ENCODE data around the gene RTN4RL2. TPM values are rescaled to one million over a fixed set of nuclear protein-coding genes. Genes with fewer than 3 reads are reported as not detected.

Gene RTN4RL2
- total and polyA plus RNA-seq, 9 of the 15 experiments (the other 6 are each of a cell fraction or from before 2014, with no cell fraction given), result 0.06 to 1.9 (median 0.34) TPM; not detected in 4

DNA sequence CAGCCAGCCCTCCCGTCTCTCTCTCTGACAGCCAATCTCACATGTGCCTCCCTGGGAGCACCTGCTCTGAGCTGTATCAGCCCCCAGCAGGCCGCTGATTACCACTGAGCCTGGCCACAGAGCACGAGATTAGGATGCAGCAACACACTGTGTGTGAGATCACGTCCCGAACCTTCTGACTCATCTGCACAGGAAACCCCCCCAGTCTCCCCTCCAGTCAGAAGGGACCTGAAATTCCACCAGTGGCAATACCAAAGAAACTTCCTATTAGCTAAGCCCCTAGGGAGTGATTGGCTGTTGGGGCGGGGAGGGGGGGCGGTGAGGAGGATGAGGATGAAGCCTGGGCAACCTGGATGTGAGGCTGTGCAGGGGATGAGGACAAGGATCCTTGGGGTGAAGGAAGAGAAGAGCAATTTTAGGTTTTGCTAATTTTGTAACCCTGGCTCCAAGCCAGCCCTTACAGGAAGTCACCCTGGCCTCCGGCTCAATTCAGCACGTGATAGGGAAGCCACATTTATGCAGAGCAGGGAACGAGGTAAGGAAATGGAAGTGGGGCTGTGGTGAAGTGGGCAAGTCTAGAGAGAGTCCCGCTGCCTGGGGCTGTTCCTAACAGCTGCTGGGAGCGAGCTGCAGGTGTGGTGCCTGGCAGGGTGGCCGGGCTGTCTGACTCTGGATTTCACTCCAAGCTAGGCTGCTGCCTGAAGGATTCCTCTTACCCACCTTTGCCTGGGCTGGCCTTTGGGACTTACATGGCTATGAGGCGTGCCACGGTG is 35.4 kb upstream of the RTN4RL2 start (continued):
- TF ChIP-seq, protein P1, sequence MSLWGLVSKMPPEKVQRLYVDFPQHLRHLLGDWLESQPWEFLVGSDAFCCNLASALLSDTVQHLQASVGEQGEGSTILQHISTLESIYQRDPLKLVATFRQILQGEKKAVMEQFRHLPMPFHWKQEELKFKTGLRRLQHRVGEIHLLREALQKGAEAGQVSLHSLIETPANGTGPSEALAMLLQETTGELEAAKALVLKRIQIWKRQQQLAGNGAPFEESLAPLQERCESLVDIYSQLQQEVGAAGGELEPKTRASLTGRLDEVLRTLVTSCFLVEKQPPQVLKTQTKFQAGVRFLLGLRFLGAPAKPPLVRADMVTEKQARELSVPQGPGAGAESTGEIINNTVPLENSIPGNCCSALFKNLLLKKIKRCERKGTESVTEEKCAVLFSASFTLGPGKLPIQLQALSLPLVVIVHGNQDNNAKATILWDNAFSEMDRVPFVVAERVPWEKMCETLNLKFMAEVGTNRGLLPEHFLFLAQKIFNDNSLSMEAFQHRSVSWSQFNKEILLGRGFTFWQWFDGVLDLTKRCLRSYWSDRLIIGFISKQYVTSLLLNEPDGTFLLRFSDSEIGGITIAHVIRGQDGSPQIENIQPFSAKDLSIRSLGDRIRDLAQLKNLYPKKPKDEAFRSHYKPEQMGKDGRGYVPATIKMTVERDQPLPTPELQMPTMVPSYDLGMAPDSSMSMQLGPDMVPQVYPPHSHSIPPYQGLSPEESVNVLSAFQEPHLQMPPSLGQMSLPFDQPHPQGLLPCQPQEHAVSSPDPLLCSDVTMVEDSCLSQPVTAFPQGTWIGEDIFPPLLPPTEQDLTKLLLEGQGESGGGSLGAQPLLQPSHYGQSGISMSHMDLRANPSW (CRISPR knock-in tag; IDR thresholded peaks at IDR 0.05), result no peak; the same call in 1 of the 2 replicates
- TF ChIP-seq POLR2AphosphoS5 (IDR thresholded peaks at IDR 0.05; ENCODE audit: control insufficient read depth, insufficient read depth, low read depth, low read length) (peak; percentile 98), RB1 (IDR thresholded peaks at IDR 0.05; ENCODE audit: low read depth) (0 out of 2 replicates have a peak, but pooled peaks have one; percentile 56), NFYB (IDR thresholded peaks at IDR 0.05; ENCODE audit: extremely low read depth, insufficient read length) (peak; percentile 50), FOXA3 (CRISPR knock-in tag; conservative IDR thresholded peaks at IDR 0.05 in 1 of 2, IDR thresholded peaks at IDR 0.05 in 1 of 2) (no peak), SIN3B (IDR thresholded peaks at IDR 0.05; ENCODE audit: low read depth) (no peak), ZNF668 (CRISPR knock-in tag; IDR thresholded peaks at IDR 0.05) (no peak), RNF2 (IDR thresholded peaks at IDR 0.05) (peak; percentile 95), ZNF830 (CRISPR knock-in tag; IDR thresholded peaks at IDR 0.05) (no peak), ZNF395 (CRISPR knock-in tag; IDR thresholded peaks at IDR 0.05) (peak; percentile 99), SMAD2 (IDR thresholded peaks at IDR 0.05; ENCODE audit: low read depth, low read length) (no peak), ID3 (CRISPR knock-in tag; IDR thresholded peaks at IDR 0.05) (no peak), ID3 (tag; IDR thresholded peaks at IDR 0.05) (peak; percentile 77), CEBPB (tag; IDR thresholded peaks at IDR 0.05) (peak; percentile 78; the same call in 1 of the 2 replicates), TEAD4 (IDR thresholded peaks at IDR 0.05; ENCODE audit: low read length) (peak; percentile 98), TEAD4 (CRISPR knock-in tag; IDR thresholded peaks at IDR 0.05; ENCODE audit: borderline replicate concordance) (no peak), POLR2A (conservative IDR thresholded peaks at IDR 0.05) (peak; percentile 75), NFRKB (IDR thresholded peaks at IDR 0.05; ENCODE audit: low read depth) (peak; percentile 56; the same call in 1 of the 2 replicates), BHLHE40 (IDR thresholded peaks at IDR 0.05; ENCODE audit: low read length) (peak; percentile 100)
